Endothelial cell of umbilical vein (primary cell): ENCODE data around the gene ENTREP1. TPM values are rescaled to one million over a fixed set of nuclear protein-coding genes. Genes with fewer than 3 reads are reported as not detected.
A peak's percentile ranks its signal among the peaks of the same experiment; 100 is the strongest.

Experiments used
- BruUV-seq: library from RNA; stranded (reverse); fragments of 400-500 nt; replicated peaks from 2 replicates; lab custom pipeline; 2021; lab: Mats Ljungman, UMichigan
- CTCF ChIA-PET: fragments of 300-600, 350-600 bp; sonication (Branson Sonifier 250); formaldehyde crosslinking; loops from one replicate; lab custom pipeline; 2021; ENCODE audit warnings: antibody characterized with exemption, inconsistent platforms; lab: Charles Lee
- POLR2A ChIA-PET: fragments of 300-600, 350-600 bp; sonication (Branson Sonifier 250); formaldehyde crosslinking; loops from one replicate; lab custom pipeline; 2021; ENCODE audit warnings: antibody characterized with exemption, inconsistent platforms; lab: Charles Lee
- DNase-seq: peaks from one replicate; pipeline ENCODE4 v3.0.0-alpha.2; 2011; ENCODE audit warnings: low read depth, low spot score
- FAIRE-seq: peaks from 2 replicates; lab custom pipeline; 2011; peaks lifted over from hg19 to GRCh38; lab: Jason Lieb, UNC
- H2AFZ ChIP-seq: 2 replicates; pipeline ENCODE4 v1.6.0; 2012; ENCODE audit warnings: low read depth, low read length, control low read depth, inconsistent platforms
- H3K27ac ChIP-seq: 2 replicates; pipeline ENCODE4 v1.5.1; 2011; ENCODE audit warnings: low read depth, mild to moderate bottlenecking, control low read depth, low read length, moderate library complexity; ENCODE audit not compliant: insufficient read depth
- H3K27me3 ChIP-seq, 2 experiments: 2 replicates each; pipeline versions ENCODE4 v1.6.0 to v1.6.1; 2011; ENCODE audit warnings: low read length in 2 of 2, mixed read lengths in 1 of 2; ENCODE audit not compliant: control insufficient read depth in 2 of 2, insufficient read depth in 2 of 2
- H3K36me3 ChIP-seq, 2 experiments: 2 replicates in 1 of 2; 3 replicates in 1 of 2; pipeline ENCODE4 v1.5.1; 2011; ENCODE audit warnings: low read length in 2 of 2, mild to moderate bottlenecking in 1 of 2, moderate library complexity in 1 of 2; ENCODE audit not compliant: control insufficient read depth in 2 of 2, insufficient read depth in 2 of 2; ENCODE audit errors: extremely low read depth in 1 of 2
- H3K4me1 ChIP-seq: 3 replicates; pipeline ENCODE4 v1.5.1; 2011; ENCODE audit warnings: mild to moderate bottlenecking, low read length; ENCODE audit not compliant: control insufficient read depth, insufficient read depth; ENCODE audit errors: extremely low read depth
- H3K4me2 ChIP-seq: 2 replicates; pipeline ENCODE4 v1.6.1; 2011; ENCODE audit warnings: low read length, control low read depth, mixed read lengths; ENCODE audit not compliant: insufficient read depth
- H3K4me3 ChIP-seq, 3 experiments: fragments of 200-600 bp in 1 of 3; sonication (generic), shearing (Covaris generic) in 1 of 3; replicated peaks in 1 of 3; 2 replicates each; pipeline ENCODE4 v1.5.1; 2011 to 2016; ENCODE audit warnings: control low read depth in 3 of 3, low read length in 3 of 3, mild to moderate bottlenecking in 2 of 3, inconsistent platforms in 1 of 3, low read depth in 1 of 3, moderate library complexity in 1 of 3; ENCODE audit not compliant: insufficient read depth in 1 of 3
- H3K79me2 ChIP-seq: 2 replicates; pipeline ENCODE4 v1.6.0; 2012; ENCODE audit warnings: low read length, inconsistent platforms; ENCODE audit not compliant: control insufficient read depth, insufficient read depth
- H3K9ac ChIP-seq: replicated peaks from 2 replicates; pipeline ENCODE3; 2011; ENCODE audit warnings: low read length, control low read depth; ENCODE audit not compliant: insufficient read depth; ENCODE audit errors: extremely low read depth
- H3K9me1 ChIP-seq: replicated peaks from 3 replicates; pipeline ENCODE4 v1.6.0; 2011; ENCODE audit warnings: mild to moderate bottlenecking, low read length; ENCODE audit not compliant: control insufficient read depth, insufficient read depth; ENCODE audit errors: extremely low read depth
- H3K9me3 ChIP-seq: replicated peaks from 2 replicates; pipeline ENCODE4 v1.5.1; 2012; ENCODE audit warnings: low read length, inconsistent platforms; ENCODE audit not compliant: control insufficient read depth, insufficient read depth
- H4K20me1 ChIP-seq: replicated peaks from 2 replicates; pipeline ENCODE3; 2011; ENCODE audit warnings: mild to moderate bottlenecking, low read length; ENCODE audit not compliant: control insufficient read depth, insufficient read depth; ENCODE audit errors: extremely low read depth
- FOS ChIP-seq: IDR thresholded peaks from 2 replicates; pipeline ENCODE4 v1.6.1; 2011; ENCODE audit warnings: mild to moderate bottlenecking, low read length, moderate library complexity, borderline replicate concordance; ENCODE audit not compliant: insufficient read depth
- GATA2 ChIP-seq: IDR thresholded peaks from 2 replicates; pipeline ENCODE4 v1.7.0; 2011; ENCODE audit warnings: low read depth, mild to moderate bottlenecking, moderate library complexity, mixed read lengths, low read length; ENCODE audit not compliant: insufficient read length, insufficient read depth
- JUN ChIP-seq: IDR thresholded peaks from 2 replicates; pipeline ENCODE4 v1.6.1; 2011; ENCODE audit warnings: borderline replicate concordance, low read depth; ENCODE audit not compliant: insufficient read length, insufficient read depth
- MAX ChIP-seq: IDR thresholded peaks from 2 replicates; pipeline ENCODE4 v1.6.1; 2011; ENCODE audit not compliant: insufficient read depth, insufficient read length
- MYC ChIP-seq: IDR thresholded peaks from one replicate; pipeline ENCODE4 v1.6.1; 2011; ENCODE audit warnings: mild to moderate bottlenecking, low read depth, low read length
- POLR2AphosphoS5 ChIP-seq: IDR thresholded peaks from 2 replicates; pipeline ENCODE4 v1.6.1; 2012; ENCODE audit warnings: low read depth, mild to moderate bottlenecking, control low read depth, low read length, moderate library complexity; ENCODE audit not compliant: insufficient read depth
- dilution Hi-C: fragments of 300-500 bp; cut with MboI; formaldehyde crosslinking; loops from one replicate; pipeline ENCODE4 v1.15.0; 2019; ENCODE audit warnings: low sequenced_read_pairs; ENCODE audit not compliant: extremely low pct_ligation_motif_present
- intact Hi-C: fragments of 100-400 bp; cut with micrococcal nuclease; formaldehyde crosslinking; loops from one replicate; pipeline ENCODE4 v1.10.0; 2022
- polyA plus RNA-seq, 4 experiments: library from polyadenylated mRNA; depleted of rRNA in 3 of 4; stranded (reverse) in 3 of 4; unstranded in 1 of 4; fragments of >200 nt; gene quantifications; 2 replicates each; pipeline versions ENCODE4 v1.2.1 to v1.2.3, GENCODE V29; 2011 to 2012; ENCODE audit warnings: missing spikeins in 1 of 4
- total RNA-seq: library from RNA; stranded (reverse); gene quantifications from 2 replicates; pipeline ENCODE4 v1.2.3, GENCODE V29; 2021

The ENTREP1 gene
- total and polyA plus RNA-seq, 2 donors (not counting 3 experiments of a cell fraction or from before 2014, with no cell fraction given), result 7.1 to 13.5 TPM

- H3K79me2 ChIP-seq, result no peaks in the 10 kb centered on the region
- no peak overlapping the region for H3K9ac ChIP-seq
- dilution Hi-C loops (no loop called here), intact Hi-C loops (no loop called here)
- H3K27me3 ChIP-seq, result peaks cover 2 to 9% of the 10 kb centered on the region in 2 experiments
- H2AFZ ChIP-seq, result no peak overlapping the region
- no peak overlapping the region for H3K4me3 ChIP-seq
- no peak overlapping the region for H3K27ac ChIP-seq
- H3K9me3 ChIP-seq, result no peaks in the 10 kb centered on the region
- FAIRE-seq (no peak), DNase-seq (no peak)
- TF ChIP-seq MAX, result no peak
- TF ChIP-seq GATA2, result no peak
- TF ChIP-seq MYC, result no peak
- no peak overlapping the region for H3K4me2 ChIP-seq
- no peaks in the 10 kb centered on the region for H3K4me1 ChIP-seq
- no peaks in the 10 kb centered on the region for H3K36me3 ChIP-seq
- CTCF ChIA-PET, result interaction anchor here (0.7 to 1.1 kb wide), 3 partner anchors 8 to 50 kb away, joined by 3 to 6 read pairs (median 3); no protein-coding TSS in a partner anchor
- H4K20me1 ChIP-seq, result no peaks in the 10 kb centered on the region
- H3K9me1 ChIP-seq, result no peaks in the 10 kb centered on the region
- no TSS peak for BruUV-seq
- POLR2A ChIA-PET, result no interaction called here
These were observed 10.5 kb upstream of the ENTREP1 start for GRCh38 chr9:69314547-69314946.

- Histone ChIP-seq H3K36me3 (no peaks in the 10 kb centered on the region), H3K4me1 (no peaks in the 10 kb centered on the region), H3K4me3 (no peak overlapping the region), H3K27ac (no peak overlapping the region), H3K9ac (no peak overlapping the region), H3K79me2 (no peaks in the 10 kb centered on the region), H3K4me2 (no peak overlapping the region), H2AFZ (no peak overlapping the region), H3K9me3 (no peaks in the 10 kb centered on the region), H3K27me3 (peaks cover 3 to 13% of the 10 kb centered on the region in 2 experiments), H4K20me1 (no peaks in the 10 kb centered on the region), H3K9me1 (no peaks in the 10 kb centered on the region)
- TF ChIP-seq FOS (peak; percentile 37), POLR2AphosphoS5 (no peak), JUN (peak; percentile 49)
- no TSS peak for BruUV-seq
- ChIA-PET CTCF (no interaction called here), POLR2A (no interaction called here)
- DNase-seq (peak; percentile 26), FAIRE-seq (no peak)
- dilution Hi-C loops, result no loop called here
- intact Hi-C loops, result no loop called here
These were observed 7.9 kb upstream of the ENTREP1 start for GRCh38 chr9:69317081-69317480.
